GM18870 (cell line): ENCODE measurements around the gene RAPGEF1.
"Not testable (repeated sequence)": the region's sequence is repeated elsewhere in the genome, so short reads cannot be mapped to it uniquely, and the experiment has no call there.

ENCODE experiments used
- ATAC-seq: cut with Tn5 transposase; IDR thresholded peaks from one replicate; pipeline ENCODE4 v1.9.1; 2021; ENCODE audit warnings: moderate library complexity; ENCODE audit not compliant: unreplicated experiment

RAPGEF1 gene

DNA sequence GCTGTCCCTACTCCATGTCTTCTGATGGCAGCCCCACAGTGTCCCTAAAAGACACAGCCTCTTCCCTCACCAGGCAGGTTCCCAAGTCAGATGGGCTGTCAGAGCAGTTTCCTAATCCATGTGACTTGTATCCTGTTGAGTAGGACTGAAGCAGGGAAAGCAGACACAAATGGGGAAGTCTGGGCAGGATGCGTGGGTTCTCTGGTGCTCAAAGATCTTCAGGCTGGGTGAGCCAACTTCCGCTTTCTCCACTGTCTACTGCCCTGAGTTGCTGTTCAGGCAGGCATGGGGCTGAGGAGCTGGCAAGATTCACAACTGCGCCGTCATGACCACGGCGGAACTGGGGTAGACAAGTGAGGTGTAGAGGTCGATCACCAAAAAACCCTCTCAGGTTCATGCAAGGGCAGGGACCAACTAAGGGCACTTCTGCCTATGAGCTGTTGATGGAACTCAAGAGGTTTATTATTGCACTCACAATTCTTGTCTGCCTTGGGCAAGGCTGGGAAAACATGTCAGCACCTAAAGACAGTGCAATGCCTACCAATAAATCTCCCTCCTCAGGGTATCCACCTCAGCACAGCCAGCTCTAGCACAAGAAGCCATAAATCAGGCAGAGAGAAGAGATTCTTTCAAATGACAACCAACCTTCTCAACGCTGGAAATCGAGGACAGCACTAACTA is 83.4 kb downstream of the RAPGEF1 start:
- ATAC-seq: peak; percentile 52

DNA sequence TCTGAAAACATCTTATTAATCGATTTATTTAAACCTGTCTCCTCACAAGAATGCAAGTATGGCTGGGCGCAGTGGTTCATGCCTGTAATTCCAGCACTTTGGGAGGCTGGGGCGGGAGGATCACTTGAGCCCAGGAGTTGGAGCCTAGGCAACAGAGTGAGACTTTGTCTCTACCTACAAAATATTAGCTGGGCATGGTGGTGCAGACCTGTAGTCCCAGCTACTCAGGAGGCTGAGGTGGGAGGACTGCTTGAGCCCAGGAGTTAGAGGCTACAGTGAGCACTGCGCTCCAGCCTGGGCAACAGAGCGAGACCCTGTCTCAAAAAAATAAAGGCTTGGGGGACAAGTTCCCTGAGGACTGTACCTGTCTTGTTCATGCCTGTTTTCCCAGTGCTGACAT is 85.5 kb downstream of the RAPGEF1 start:
- ATAC-seq: not testable (repeated sequence)

- no peak for ATAC-seq
Measured at GRCh38 chr9:131651599-131651998, 88.3 kb downstream of the RAPGEF1 start.

DNA sequence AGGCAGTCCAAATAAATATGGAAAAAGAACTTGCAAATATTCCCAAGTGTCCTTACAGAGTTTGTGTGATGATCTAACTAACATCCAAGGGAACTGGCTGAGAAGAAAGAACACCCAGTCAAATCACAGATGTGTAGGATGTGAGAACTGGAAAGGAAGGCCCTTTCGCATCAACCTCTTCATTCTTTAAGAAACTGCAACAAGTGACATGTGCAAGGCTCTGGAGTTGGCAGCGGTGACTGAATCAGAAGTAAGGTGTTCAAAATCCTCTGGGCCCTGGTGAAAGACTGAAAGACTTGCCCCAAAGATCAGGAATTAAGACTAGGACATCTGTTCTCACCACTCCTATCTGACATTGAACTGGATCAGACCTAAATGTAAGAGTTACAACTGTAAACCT is 88.7 kb downstream of the RAPGEF1 start:
- no peak for ATAC-seq

- ATAC-seq: no peak
Measured at GRCh38 chr9:131650254-131650653, 89.6 kb downstream of the RAPGEF1 start.

DNA sequence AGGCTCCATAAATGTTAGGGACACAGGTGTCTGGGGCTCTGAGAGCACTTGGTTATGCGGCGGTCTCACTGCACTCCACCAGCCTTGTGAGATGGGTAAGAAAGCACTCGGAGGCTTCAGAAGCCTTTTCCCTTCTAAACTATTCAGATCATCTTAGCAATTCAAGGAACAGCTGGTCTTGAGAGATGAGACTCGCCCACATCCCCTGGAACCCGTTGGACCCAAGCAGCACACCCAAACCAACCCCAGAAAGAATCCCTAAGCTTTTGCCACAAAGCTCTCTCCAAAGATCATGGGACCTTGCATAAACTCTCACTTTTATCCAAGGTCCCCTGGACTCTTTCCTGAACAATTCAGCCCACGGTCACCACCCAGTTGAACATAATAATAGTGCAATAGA is 90.2 kb downstream of the RAPGEF1 start:
- no peak for ATAC-seq

DNA sequence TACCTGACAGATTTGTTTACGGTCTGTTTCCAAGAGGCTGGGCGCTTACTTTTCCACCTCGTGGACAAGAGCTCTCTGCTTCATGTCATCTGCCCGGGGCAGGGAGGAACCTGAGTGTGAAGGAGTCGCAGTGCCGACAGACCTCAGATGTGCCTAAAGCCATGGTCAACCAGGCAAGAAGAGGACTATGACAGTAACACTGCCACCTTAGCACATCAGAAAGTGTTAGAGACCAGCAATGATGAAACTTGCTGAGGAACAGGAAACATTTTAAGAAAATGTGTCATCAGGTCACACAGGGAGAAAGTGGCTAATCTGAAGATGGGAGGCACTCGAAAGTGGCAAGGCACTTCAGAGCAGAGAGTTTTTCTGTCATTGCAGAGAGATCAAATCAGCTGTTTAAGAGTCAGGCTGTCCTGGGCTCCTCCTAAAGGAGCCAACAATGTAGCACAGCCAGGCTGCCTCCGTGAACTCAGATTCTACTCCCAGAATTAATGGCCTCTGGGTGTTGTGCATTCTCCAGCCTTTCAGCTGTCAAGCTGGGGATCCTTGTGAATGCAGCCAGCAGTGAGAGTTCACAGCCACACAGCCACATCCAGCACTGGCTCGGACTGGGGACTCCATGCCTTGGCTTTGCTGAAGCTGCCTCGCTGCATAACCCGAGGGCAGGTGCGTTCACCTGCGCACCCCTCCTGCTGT is 94.6 kb downstream of the RAPGEF1 start:
- ATAC-seq: no peak

DNA sequence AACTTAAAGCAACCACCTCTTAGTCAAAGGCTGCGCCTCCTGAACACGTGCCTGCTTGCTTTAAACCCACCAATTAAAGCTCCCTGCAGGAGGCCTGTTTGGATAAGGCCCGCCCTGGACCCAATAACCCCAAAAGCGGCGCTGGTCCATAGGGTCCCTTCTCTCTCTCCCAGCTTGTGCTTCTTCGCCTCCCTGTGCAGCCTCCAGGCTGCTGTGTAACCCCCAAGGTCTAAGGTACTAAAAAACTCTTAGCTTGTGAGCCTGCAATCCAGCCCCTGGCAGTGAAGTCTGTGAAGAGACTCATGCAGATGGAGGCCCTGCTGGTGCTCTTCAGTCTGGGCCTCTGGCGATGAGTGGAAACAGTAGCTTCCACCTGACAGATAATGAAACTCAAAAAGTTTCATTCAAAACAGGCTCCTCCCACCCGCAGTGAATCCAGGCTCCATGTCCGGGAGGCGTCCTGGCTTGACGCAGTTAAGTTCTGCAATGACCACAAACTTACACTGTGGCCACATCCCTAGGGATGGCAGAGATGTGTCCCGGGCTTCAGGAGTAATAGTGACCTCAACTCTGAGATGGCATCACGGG is 97.3 kb downstream of the RAPGEF1 start:
- no peak for ATAC-seq

DNA sequence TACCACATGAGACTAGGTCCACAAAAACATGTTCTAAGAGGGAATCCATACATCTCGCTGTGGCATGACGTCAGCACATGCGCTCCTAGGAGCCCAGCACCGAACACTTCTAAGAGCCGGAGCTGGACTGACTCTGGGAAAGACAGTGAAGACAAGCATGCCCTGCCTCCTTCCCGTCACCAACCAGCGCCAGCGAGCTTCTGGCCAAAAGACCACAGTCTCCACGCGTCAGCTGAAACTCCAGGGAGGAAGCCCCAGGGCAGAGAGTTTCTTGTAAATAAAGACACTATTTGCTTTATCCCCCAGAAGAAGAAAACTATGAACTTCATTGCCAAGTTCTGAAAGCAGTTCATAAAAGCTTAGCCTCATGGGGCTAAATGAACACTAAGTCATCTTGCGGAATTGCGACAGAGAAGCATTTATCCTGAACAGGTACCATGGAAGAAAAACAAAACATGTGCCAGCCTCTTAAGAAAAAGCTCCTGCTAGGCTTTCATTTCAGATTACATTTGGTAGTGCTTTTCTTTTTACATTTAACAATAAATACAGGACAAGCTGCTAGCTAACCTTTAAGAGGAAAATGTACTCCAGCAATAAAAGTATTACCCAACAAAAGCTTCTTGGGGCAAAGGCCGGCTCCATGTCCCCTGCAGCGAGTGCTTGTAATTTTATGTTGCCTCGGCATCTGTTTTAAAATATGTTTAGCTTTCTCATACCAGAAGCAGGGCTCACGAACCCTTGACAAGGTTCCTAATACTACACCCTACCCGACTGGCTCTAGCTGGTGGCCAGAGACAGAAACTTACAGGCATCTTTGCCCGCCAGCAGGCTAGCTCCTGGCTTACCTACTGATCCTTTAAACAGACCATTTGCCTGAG is 98.0 kb downstream of the RAPGEF1 start:
- no peak for ATAC-seq

GRCh38 chr9:131640438-131641137 is 99.3 kb downstream of the RAPGEF1 start:
- no peak for ATAC-seq

GRCh38 chr9:131639769-131640437 is 100.0 kb downstream of the RAPGEF1 start:
- no peak for ATAC-seq

DNA sequence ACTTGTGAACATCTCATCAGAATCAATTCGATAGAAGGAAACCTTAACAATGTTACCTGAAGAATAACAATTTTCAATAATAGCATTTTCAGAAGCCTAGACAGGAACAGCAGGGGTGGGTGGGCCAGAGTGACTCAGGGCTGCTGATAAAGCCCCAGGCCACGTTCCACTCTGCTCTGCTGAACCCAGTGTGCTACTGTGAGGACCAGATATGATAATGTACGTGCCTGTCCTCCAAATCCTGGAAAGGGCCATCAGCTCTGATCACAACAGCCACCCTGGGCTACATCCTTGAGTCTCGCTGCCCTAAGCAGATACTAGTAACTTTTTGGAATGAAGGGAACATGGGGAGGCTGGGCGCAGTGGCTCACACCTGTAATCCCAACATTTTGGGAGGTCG is 103.3 kb downstream of the RAPGEF1 start:
- no peak for ATAC-seq

DNA sequence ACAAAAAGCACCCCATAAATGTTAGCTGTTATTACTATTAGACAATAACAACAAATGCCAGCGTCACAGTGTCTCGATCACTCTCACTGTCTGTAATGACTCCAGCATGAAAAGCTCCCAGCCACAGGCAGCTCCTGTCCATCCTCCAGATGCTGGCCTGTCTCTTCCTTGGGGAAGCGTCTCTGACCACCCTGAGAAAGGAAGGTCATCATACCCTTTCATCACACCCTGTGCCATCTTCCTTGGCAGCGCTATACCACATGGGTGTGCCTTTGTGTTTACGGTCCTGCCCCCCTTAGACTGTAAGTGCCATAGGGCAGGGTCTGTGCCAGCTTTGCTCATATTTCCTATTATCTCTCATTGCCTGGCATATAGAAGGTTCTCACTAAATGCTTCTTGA is 104.0 kb downstream of the RAPGEF1 start:
- no peak for ATAC-seq

GRCh38 chr9:131635285-131635684 is 104.6 kb downstream of the RAPGEF1 start:
- ATAC-seq: no peak

- ATAC-seq: no peak
Measured at GRCh38 chr9:131633491-131634031, 106.3 kb downstream of the RAPGEF1 start.

GRCh38 chr9:131631306-131631705 is 108.6 kb downstream of the RAPGEF1 start:
- no peak for ATAC-seq

- peak; percentile 57 for ATAC-seq
Measured at GRCh38 chr9:131630205-131630831, 109.6 kb downstream of the RAPGEF1 start.

DNA sequence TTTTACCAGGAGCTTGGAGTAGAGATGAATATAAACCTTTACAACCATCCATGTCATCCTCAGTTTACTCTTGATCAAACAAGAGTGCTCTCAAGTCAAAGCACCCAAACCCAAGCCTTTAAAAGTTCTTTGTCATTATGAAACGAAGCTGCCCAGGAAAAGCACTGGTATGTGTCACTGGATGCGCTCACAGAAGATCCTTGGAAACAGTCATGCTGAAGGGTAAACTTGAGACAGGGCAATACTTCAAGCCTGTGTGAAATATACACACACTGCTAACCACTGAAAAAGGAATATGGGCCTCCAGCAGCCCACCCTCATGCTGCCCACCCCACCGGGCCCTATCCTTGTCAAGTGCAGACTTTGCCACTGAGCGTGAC is 110.1 kb downstream of the RAPGEF1 start:
- no peak for ATAC-seq

- ATAC-seq: no peak
Measured at GRCh38 chr9:131629226-131629500, 110.7 kb downstream of the RAPGEF1 start.
